RWPE1 (cell line): Measurements from ENCODE around the gene ASIC4.

Experiments
- CTCF ChIA-PET: fragments of 350-600 bp; sonication (Branson Sonifier 250); formaldehyde crosslinking; extraction: SDS; loops from one replicate; lab custom pipeline; 2021; lab: Yijun Ruan, JAX
- POLR2A ChIA-PET: fragments of 400-600 bp; formaldehyde crosslinking; extraction: SDS; loops from one replicate; lab custom pipeline; 2020; ENCODE audit warnings: antibody characterized with exemption; ENCODE audit not compliant: low non-redundant PET; lab: Yijun Ruan, JAX
- DNase-seq: peaks from one replicate; pipeline ENCODE4 v3.0.0; 2012; ENCODE audit warnings: low spot score
- H3K27ac ChIP-seq: fragments of 450-650 bp; 2 replicates; pipeline ENCODE4 v1.5.1; 2017
- TF ChIP-seq, protein P1 (sequence below): fragments of 450-650 bp; conservative IDR thresholded peaks from 2 replicates; pipeline ENCODE4 v1.5.1; 2017; ENCODE audit warnings: low read depth, mild to moderate bottlenecking

The ASIC4 gene

DNA sequence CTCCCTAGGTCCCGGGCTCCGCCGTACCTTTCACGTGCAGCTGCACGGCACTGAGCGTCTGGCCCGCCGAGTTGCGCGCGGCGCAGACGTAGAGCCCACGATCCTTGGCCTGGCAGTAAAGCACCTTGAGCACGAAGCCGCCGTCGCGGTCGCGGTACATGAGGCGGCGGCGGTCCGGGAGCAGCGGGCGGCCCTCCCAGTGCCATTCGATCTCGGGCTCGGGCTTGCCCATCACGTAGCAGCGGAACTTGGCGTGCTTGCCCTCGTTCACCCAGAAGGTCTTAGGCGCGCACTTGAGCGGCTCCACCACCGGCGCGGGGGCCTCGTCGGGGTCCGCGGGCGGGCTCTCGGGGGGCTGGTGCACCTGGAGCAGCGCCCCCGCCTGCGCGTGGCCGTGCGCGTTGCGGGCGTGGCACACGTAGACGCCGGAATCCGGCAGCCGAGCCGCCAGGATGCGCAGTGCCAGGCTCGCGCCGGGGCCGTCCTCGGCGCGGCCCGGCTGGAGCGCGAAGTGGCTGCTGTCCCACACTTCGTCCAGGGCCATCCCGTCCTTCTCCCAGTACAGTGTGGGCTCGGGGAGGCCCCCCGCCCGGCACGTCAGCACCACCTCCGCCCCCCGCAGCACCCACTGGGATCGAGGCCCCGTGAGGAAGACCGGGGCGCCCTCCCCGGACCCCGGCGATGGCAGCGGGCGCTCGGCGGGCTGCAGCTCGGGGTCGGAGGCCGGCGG, 56.1 kb downstream of the ASIC4 start:
- TF ChIP-seq, protein P1, sequence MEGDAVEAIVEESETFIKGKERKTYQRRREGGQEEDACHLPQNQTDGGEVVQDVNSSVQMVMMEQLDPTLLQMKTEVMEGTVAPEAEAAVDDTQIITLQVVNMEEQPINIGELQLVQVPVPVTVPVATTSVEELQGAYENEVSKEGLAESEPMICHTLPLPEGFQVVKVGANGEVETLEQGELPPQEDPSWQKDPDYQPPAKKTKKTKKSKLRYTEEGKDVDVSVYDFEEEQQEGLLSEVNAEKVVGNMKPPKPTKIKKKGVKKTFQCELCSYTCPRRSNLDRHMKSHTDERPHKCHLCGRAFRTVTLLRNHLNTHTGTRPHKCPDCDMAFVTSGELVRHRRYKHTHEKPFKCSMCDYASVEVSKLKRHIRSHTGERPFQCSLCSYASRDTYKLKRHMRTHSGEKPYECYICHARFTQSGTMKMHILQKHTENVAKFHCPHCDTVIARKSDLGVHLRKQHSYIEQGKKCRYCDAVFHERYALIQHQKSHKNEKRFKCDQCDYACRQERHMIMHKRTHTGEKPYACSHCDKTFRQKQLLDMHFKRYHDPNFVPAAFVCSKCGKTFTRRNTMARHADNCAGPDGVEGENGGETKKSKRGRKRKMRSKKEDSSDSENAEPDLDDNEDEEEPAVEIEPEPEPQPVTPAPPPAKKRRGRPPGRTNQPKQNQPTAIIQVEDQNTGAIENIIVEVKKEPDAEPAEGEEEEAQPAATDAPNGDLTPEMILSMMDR = no peak
- DNase-seq = peak; percentile 46
- ChIA-PET POLR2A (interaction anchor here (1.1 to 1.5 kb wide), 2 partner anchors 26 to 27 kb away, joined by 3 read pairs; partner anchors contain the start of genes CHPF and TMEM198), CTCF (interaction anchor here (0.6 to 4.0 kb wide), 3 partner anchors 10 to 167 kb away, joined by 3 to 21 read pairs (median 3); no protein-coding TSS in a partner anchor)
- peak overlapping the region; percentile 77 for H3K27ac ChIP-seq

DNA sequence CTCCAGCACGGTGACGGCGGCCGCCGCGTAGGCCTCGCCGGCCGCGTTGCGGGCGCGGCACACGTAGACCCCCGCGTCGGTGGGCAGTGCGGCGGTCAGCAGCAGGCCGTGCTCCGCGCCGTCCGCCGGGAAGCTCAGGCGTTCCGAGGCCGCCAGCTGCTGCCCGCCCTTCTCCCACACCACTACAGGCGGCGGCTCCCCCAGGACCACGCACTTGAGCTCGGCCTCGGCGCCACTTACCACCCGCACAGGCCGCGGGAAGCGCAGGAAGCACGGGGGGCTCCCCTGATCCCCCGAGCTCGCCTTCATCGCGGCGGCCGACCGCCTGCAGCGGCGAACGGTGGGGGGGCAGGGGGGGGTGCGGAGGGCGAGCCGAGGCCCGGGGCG, 56.6 kb downstream of the ASIC4 start:
- ChIA-PET POLR2A (interaction anchor here (1.1 to 1.5 kb wide), 2 partner anchors 26 to 28 kb away, joined by 3 read pairs; partner anchors contain the start of genes CHPF and TMEM198), CTCF (interaction anchor here (0.6 to 4.0 kb wide), 3 partner anchors 10 to 168 kb away, joined by 3 to 21 read pairs (median 3); no protein-coding TSS in a partner anchor)
- peak overlapping the region; percentile 77 for H3K27ac ChIP-seq
- no peak for DNase-seq
- TF ChIP-seq, protein P1 = no peak

DNA sequence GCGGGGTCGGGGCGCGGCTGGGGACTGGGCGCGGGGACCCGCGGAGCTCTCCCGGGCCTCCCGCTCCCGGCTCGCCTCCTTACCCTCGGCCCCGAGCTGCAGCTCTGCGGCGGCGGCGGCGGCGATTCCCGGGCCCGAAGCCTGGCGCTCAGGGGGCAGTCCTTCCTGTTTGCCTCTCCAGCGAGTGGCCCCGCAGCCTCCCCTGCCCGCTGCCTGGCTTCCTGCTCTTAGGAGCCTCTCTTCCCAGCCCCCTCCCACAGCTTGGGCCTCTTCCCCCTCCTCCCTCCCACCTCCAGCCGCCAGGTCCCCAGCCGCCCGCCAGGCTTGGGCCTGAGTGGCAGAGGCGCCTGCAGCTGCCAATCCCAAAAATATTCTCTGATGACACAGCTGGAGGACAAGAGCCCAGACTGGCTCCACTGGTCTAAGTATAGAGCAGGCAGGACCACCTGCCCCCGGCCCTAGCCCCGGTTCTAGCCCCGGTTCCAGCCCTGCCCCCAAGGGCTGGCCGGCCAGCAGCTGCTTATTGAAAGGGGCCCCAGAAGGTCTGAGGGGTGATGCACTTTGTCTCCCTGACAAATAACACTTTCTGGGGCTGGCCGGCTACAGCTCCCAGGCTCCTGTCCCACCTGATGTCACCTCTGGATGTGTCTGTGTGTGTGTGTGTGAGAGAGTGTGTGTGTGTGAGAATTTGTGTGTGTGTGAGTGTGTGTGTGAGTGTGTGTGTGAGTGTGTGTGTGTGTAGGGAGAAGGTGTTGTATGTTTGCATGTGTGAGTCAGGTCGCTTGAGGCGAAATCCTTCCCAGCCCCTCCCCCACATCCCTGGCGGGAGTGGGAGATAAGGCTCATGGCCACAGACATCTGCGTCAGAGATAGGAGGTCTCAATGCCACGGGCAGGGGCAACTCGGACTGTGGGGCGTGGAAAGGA, 57.3 kb downstream of the ASIC4 start, which contains the start of gene OBSL1:
OBSL1 (minus strand) TSS at position 229 of the 926 bp plus-strand sequence. CDS start 307 bp downstream, outside the sequence.
- peak; percentile 56 for DNase-seq
- ChIA-PET CTCF (interaction anchor here (0.6 to 4.0 kb wide), 2 partner anchors 11 to 98 kb away, joined by 3 to 21 read pairs; no protein-coding TSS in a partner anchor), POLR2A (interaction anchor here (0.5 to 1.5 kb wide), 3 partner anchors 25 to 319 kb away, joined by 3 to 7 read pairs (median 3); partner anchors contain the start of genes CHPF and TMEM198)
- TF ChIP-seq, protein P1 = no peak
- peak within 1 kb of the TSS; percentile 77 for H3K27ac ChIP-seq

DNA sequence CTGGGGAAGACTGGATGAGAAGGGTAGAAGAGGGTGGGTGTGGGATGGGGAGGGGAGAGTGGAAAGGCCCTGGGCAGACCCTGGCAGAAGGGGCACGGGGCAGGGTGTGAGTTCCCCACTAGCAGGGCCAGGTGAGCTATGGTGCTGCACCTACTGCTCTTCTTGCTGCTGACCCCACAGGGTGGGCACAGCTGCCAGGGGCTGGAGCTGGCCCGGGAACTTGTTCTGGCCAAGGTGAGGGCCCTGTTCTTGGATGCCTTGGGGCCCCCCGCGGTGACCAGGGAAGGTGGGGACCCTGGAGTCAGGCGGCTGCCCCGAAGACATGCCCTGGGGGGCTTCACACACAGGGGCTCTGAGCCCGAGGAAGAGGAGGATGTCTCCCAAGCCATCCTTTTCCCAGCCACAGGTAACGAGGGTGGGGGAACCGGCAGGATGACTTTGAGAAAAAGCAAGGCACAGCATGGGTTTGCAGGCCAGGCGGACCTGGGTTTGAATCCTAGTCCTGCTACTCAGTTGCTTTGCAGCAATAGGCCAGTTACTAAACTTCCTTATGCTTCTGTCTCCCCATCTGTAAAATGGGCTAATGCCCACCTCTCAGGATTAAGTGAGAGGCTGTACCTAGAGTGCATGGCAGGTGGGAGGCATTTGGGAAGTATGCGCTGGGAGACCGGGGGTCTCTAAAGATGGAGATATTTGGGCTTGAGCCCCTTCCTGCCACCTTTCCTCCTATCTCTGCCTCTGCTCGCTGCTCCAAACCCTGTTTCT, 58.1 kb downstream of the ASIC4 start, which contains the start of gene INHA:
INHA (plus strand) TSS at position 74 of the 765 bp plus-strand sequence; CDS start at position 139, 65 bp downstream.
- CTCF ChIA-PET = interaction anchor here (4.0 kb wide), 1 partner anchor 12 kb away, joined by 21 read pairs; no protein-coding TSS in a partner anchor
- H3K27ac ChIP-seq = peak within 1 kb of the TSS; percentile 77
- POLR2A ChIA-PET = no interaction called here
- TF ChIP-seq, protein P1 = no peak
- no peak for DNase-seq

DNA sequence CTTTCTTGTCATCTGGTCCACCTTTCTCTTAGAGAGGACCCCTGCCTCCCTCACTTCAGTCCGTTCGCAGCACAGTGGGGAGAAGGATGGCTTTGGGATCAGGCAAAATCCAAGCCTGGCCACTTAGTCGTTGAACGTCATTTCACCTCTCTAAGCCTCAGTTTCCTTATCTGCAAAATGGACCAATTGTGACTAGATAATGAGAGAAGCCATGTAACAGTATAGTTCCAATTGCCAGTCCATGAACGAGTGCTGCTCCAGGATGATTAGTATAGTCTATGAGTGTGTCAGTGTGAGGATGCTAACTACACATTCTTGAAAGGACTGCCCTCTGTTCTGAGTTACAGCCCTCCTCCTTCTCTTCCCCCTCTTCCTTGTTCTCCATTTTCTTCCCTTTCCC, 58.9 kb downstream of the ASIC4 start:
- no peak overlapping the region for H3K27ac ChIP-seq
- ChIA-PET CTCF (interaction anchor here (1.5 kb wide), 1 partner anchor 13 kb away, joined by 5 read pairs; no protein-coding TSS in a partner anchor), POLR2A (no interaction called here)
- no peak for DNase-seq
- TF ChIP-seq, protein P1 = no peak
